NT2/D1 (cell line): ENCODE data around the gene ARL11.

Source experiments
- SUZ12 ChIP-seq: IDR thresholded peaks from 2 replicates; pipeline ENCODE4 v1.6.1; 2011; ENCODE audit not compliant: insufficient read length, insufficient read depth; ENCODE audit errors: extremely low read depth
- YY1 ChIP-seq: IDR thresholded peaks from 2 replicates; pipeline ENCODE4 v1.6.1; 2011; ENCODE audit not compliant: insufficient read length, insufficient read depth
- ZNF274 ChIP-seq: IDR thresholded peaks from 2 replicates; pipeline ENCODE4 v1.6.1; 2011; ENCODE audit warnings: mild to moderate bottlenecking, low read depth, low read length

DNA sequence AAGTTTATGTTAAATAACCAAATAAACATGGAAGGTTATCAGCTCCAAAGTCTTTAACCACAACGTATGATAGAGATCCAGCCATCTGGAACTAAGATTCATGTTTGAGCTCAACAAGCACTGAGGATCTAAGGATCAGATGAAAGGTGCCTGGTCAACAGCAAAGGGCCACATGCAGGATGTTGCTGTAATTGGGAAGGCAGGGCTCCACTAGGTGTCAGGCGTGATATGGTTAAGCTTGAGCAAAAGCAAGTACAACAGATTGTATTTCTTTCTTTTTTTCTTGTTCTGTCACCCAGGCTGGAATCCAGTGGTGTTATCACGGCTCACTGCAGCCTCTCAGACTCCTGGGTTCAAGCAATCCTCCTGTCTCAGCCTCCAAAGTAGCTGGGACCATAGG, 50.9 kb downstream of the ARL11 start:
- TF ChIP-seq YY1 = no peak
- TF ChIP-seq ZNF274 = no peak
- no peak for TF ChIP-seq SUZ12
